ENCODE data around the gene ADGRD1.

Gene ADGRD1

DNA sequence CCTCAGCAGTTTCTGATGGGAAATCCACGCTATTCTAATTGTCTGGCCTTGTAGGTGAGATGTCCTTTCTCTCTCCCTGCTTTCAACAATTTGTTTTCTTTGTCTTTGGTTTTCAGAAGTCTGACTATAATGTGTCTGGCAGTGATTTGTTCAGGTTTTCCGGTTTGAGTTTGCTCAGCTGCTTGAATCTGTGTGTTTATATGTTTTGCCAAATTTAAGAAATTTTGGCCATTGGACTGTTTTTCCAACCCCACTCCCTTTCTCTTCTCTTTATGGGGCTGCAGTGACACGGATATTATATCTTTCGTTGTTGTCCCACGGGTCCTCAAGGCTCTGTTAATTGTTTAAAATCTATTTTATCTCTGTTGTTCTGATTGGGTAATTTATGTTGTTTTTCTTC, 105.0 kb downstream of the ADGRD1 start:
- no peak for DNase-seq (ENCODE audit: low spot score)
- TF ChIP-seq, protein P1, sequence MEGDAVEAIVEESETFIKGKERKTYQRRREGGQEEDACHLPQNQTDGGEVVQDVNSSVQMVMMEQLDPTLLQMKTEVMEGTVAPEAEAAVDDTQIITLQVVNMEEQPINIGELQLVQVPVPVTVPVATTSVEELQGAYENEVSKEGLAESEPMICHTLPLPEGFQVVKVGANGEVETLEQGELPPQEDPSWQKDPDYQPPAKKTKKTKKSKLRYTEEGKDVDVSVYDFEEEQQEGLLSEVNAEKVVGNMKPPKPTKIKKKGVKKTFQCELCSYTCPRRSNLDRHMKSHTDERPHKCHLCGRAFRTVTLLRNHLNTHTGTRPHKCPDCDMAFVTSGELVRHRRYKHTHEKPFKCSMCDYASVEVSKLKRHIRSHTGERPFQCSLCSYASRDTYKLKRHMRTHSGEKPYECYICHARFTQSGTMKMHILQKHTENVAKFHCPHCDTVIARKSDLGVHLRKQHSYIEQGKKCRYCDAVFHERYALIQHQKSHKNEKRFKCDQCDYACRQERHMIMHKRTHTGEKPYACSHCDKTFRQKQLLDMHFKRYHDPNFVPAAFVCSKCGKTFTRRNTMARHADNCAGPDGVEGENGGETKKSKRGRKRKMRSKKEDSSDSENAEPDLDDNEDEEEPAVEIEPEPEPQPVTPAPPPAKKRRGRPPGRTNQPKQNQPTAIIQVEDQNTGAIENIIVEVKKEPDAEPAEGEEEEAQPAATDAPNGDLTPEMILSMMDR (IDR thresholded peaks at IDR 0.05; ENCODE audit: extremely low read depth, insufficient read depth, missing control alignments) = no peak
- in situ Hi-C loops (cut with MboI; ENCODE audit: low pct_unique_long_range_greater_than_20kb, low sequenced_read_pairs, unreplicated experiment) = no loop called here

GRCh38 chr12:131060011-131060703, 106.5 kb downstream of the ADGRD1 start:
- in situ Hi-C loops (cut with MboI; ENCODE audit: low pct_unique_long_range_greater_than_20kb, low sequenced_read_pairs, unreplicated experiment) = no loop called here
- DNase-seq (ENCODE audit: low spot score) = no peak
- TF ChIP-seq, protein P1 (IDR thresholded peaks at IDR 0.05; ENCODE audit: extremely low read depth, insufficient read depth, missing control alignments) = no peak

GRCh38 chr12:131061041-131061806, 107.5 kb downstream of the ADGRD1 start:
- no peak for DNase-seq (ENCODE audit: low spot score)
- in situ Hi-C loops (cut with MboI; ENCODE audit: low pct_unique_long_range_greater_than_20kb, low sequenced_read_pairs, unreplicated experiment) = no loop called here
- TF ChIP-seq, protein P1 (IDR thresholded peaks at IDR 0.05; ENCODE audit: extremely low read depth, insufficient read depth, missing control alignments) = no peak

DNA sequence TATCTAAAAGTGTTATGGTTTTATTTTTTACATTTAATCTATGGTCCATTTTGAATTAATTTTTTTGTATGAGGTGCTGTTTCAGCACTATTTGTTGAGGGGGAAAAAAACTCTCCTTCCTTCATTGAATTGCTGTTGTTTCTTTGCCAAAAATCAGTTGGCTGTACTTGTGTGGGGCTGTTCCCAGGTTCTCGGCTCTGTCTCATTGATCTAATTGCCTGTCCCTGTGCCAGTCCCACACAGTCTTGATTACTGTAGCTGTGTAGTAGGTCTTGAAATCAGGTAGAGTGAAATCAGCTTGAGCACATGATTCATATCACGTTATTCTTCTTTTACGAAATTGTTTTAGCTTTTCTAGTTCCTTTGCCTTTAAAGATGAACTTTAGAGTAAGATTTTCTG, 109.7 kb downstream of the ADGRD1 start:
- no peak for DNase-seq (ENCODE audit: low spot score)
- in situ Hi-C loops (cut with MboI; ENCODE audit: low pct_unique_long_range_greater_than_20kb, low sequenced_read_pairs, unreplicated experiment) = no loop called here
- TF ChIP-seq, protein P1 (IDR thresholded peaks at IDR 0.05; ENCODE audit: extremely low read depth, insufficient read depth, missing control alignments) = no peak

DNA sequence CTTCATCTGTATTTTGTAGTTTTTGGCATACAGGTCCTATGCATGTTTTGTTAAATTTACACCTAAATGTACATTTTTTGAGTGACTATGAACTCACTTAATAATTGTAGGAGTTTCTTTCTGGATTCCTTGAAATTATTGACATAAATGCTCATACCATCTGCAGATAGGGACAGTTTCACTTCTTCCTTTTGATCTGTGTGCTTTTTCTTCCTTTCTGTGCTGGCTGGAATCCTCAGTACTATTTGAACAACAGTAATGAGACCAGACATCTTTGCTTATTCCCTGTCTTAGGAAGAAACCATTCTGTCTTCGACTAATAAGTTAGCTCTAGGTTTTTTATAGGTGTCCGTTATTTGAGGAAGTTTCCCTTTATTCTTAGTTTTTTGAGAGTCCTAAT, 110.3 kb downstream of the ADGRD1 start:
- DNase-seq (ENCODE audit: low spot score) = no peak
- TF ChIP-seq, protein P1 (IDR thresholded peaks at IDR 0.05; ENCODE audit: extremely low read depth, insufficient read depth, missing control alignments) = no peak
- in situ Hi-C loops (cut with MboI; ENCODE audit: low pct_unique_long_range_greater_than_20kb, low sequenced_read_pairs, unreplicated experiment) = no loop called here

GRCh38 chr12:131065279-131065678, 111.6 kb downstream of the ADGRD1 start:
- DNase-seq (ENCODE audit: low spot score) = no peak
- TF ChIP-seq, protein P1 (IDR thresholded peaks at IDR 0.05; ENCODE audit: extremely low read depth, insufficient read depth, missing control alignments) = no peak
- in situ Hi-C loops (cut with MboI; ENCODE audit: low pct_unique_long_range_greater_than_20kb, low sequenced_read_pairs, unreplicated experiment) = no loop called here

Data from GM13977 (cell line).